ENCODE measurements around the gene DLGAP3.

- TF ChIP-seq, protein P1, sequence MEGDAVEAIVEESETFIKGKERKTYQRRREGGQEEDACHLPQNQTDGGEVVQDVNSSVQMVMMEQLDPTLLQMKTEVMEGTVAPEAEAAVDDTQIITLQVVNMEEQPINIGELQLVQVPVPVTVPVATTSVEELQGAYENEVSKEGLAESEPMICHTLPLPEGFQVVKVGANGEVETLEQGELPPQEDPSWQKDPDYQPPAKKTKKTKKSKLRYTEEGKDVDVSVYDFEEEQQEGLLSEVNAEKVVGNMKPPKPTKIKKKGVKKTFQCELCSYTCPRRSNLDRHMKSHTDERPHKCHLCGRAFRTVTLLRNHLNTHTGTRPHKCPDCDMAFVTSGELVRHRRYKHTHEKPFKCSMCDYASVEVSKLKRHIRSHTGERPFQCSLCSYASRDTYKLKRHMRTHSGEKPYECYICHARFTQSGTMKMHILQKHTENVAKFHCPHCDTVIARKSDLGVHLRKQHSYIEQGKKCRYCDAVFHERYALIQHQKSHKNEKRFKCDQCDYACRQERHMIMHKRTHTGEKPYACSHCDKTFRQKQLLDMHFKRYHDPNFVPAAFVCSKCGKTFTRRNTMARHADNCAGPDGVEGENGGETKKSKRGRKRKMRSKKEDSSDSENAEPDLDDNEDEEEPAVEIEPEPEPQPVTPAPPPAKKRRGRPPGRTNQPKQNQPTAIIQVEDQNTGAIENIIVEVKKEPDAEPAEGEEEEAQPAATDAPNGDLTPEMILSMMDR (IDR thresholded peaks at IDR 0.05): no peak
- TF ChIP-seq POLR2A (IDR thresholded peaks at IDR 0.05): no peak
These were observed 48.4 kb upstream of the DLGAP3 start for GRCh38 chr1:34977858-34978257.
